ENCODE results near the gene HOXA9.

DNA sequence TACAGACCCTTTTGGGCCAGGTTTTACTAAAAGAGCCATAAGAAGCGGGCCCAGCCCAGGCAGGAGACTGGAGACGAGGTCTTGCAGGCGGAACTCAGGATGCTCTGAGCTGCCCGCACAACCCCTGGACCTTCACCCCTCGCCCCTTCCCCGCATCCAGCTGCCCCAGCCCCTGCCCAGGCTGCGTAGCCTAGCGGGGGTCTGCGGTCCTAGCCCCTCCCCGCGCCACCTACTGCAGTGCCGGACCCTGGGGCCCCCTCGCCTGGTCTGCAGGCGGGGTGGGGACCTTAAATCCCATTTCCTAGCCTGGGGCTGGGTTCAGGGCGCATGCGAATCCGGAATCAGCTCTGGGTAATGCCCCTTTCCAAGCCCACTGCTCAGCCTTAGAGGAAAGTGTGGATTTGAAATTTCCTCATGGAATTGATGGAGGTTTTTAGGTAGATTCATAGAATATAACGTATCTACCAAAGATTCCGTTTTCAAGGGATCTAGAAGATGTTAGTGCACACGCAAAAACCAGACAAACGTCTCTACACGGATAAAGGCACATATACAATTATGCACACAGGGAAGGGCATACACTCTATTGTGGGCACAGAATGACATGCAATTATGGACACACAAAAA lies 12.4 kb downstream of the HOXA9 start:
- TF ChIP-seq, protein P1, sequence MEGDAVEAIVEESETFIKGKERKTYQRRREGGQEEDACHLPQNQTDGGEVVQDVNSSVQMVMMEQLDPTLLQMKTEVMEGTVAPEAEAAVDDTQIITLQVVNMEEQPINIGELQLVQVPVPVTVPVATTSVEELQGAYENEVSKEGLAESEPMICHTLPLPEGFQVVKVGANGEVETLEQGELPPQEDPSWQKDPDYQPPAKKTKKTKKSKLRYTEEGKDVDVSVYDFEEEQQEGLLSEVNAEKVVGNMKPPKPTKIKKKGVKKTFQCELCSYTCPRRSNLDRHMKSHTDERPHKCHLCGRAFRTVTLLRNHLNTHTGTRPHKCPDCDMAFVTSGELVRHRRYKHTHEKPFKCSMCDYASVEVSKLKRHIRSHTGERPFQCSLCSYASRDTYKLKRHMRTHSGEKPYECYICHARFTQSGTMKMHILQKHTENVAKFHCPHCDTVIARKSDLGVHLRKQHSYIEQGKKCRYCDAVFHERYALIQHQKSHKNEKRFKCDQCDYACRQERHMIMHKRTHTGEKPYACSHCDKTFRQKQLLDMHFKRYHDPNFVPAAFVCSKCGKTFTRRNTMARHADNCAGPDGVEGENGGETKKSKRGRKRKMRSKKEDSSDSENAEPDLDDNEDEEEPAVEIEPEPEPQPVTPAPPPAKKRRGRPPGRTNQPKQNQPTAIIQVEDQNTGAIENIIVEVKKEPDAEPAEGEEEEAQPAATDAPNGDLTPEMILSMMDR (IDR thresholded peaks at IDR 0.05), result no peak
- TF ChIP-seq POLR2A (IDR thresholded peaks at IDR 0.05), result no peak
